NK-92 (cell line): Measurements from ENCODE around the gene MED15.
"Not testable (repeated sequence)": the region's sequence is repeated elsewhere in the genome, so short reads cannot be mapped to it uniquely, and the experiment has no call there.

ENCODE experiments used
- DNase-seq: peaks from one replicate; lab custom pipeline; 2025; ENCODE audit not compliant: unreplicated experiment; lab: John Stamatoyannopoulos, UW

The MED15 gene

GRCh38 chr22:20581503-20582170 is 74.2 kb downstream of the MED15 start:
- no peak for DNase-seq

DNA sequence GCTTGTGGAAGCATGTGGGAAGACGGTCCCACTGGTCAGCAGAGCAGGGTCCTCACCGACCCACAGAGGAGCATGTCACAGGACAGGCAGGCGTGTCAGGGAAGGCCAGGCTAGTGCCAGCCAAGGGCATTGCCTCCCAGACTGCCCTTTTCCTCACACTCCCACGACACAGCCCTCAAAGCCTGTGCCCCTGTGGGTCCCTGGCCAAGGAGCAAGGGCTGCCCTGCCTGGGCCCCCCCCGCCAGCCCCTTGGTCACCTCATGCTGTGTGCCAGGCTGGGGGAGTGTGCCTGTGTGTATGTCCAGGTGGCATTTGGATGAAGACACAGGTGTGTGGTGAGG is 74.7 kb downstream of the MED15 start:
- no peak for DNase-seq

- DNase-seq, result no peak
Observed at GRCh38 chr22:20582520-20583361, 75.3 kb downstream of the MED15 start.

GRCh38 chr22:20583471-20583922 is 76.1 kb downstream of the MED15 start:
- DNase-seq, result no peak

GRCh38 chr22:20584029-20584871 is 76.8 kb downstream of the MED15 start:
- DNase-seq, result no peak

GRCh38 chr22:20584872-20585638 is 77.6 kb downstream of the MED15 start:
- DNase-seq, result no peak

DNA sequence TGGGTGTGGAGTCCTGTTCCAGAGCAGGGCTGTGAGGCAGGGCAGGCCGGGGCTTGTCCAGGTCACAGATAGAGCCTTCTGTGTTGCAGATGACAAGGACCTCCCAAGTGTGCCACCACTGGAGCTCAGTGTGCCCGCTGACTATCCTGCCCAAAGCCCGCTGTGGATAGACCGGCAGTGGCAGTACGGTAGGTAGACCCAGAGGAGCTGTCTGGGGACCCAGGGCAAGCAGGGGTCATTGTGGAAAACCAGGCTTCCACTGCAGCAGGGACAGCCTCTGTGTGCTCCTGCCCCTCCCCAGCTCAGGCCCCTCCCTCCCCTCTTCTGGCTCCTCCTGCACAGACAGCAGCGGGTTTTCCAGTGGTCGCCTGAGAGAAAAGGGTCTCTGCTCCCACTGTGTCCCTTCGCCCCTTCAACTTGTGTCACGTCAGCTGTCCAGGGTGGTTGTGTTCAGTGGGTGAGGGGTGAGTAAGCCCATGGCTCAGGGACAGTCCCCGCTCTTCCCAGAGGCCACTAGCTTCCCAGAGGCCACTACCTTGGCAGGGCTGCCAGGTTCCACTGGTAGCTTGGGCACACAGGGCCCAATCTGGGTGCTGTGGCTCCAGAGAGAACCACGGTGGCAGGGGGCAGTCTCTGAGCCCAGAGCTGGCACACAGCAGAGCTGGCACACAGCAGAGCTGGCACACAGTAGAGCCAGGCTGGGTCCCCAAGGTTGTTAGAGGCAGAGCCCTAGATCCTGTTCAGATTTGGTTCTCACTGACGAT is 78.4 kb downstream of the MED15 start:
- DNase-seq, result no peak

DNA sequence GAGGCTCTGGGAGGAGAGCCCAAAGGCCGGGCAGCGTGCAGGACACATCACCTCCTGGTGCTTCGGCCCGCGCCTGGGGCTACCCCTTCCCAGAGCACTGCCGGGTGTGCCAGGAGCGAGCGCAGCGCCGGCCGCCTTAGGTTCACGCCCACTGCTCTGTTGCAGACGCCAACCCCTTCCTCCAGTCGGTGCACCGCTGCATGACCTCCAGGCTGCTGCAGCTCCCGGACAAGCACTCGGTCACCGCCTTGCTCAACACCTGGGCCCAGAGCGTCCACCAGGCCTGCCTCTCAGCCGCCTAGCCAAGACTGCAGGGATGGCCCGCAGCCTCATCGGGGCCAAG is 79.0 kb downstream of the MED15 start:
- DNase-seq, result no peak

GRCh38 chr22:20587206-20587958 is 80.0 kb downstream of the MED15 start:
- DNase-seq, result no peak

GRCh38 chr22:20588092-20588842 is 80.9 kb downstream of the MED15 start:
- DNase-seq, result no peak

DNA sequence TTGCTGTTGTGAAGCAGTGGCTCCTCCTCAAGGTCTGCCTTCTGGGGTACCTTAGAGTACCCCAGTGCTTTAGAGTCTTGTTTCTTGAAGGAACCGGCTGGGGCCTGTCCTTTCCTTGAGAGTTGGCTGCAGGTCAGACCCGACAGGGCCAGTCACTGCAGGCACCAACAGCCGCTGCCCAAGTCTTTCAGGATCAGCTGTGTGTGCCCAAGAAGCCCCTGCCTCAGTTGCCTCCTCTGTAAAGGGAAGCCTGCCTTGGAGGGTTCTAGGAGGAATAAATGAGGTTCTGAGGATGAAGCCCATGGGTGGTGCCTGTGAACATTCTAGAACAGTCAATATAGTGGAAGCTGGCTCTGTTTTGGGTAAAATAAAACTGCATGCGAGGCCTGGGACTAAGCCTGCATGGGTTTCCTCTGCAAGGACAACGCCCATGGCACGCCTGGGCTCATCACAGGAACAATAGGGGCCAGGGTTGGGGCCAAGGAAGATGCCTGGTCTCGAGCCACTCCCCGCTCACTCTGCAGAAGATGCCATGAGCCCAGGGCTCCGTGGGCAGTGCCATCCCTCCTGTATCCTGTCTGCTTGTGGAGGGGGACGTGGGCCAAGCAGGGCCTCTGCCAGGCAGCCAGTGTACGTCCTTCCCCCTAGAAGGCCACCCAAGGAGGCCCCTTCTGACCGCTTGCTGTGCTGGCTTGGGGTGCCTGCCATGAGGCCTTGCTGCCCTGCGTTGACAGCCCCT is 81.6 kb downstream of the MED15 start:
- no peak for DNase-seq

DNA sequence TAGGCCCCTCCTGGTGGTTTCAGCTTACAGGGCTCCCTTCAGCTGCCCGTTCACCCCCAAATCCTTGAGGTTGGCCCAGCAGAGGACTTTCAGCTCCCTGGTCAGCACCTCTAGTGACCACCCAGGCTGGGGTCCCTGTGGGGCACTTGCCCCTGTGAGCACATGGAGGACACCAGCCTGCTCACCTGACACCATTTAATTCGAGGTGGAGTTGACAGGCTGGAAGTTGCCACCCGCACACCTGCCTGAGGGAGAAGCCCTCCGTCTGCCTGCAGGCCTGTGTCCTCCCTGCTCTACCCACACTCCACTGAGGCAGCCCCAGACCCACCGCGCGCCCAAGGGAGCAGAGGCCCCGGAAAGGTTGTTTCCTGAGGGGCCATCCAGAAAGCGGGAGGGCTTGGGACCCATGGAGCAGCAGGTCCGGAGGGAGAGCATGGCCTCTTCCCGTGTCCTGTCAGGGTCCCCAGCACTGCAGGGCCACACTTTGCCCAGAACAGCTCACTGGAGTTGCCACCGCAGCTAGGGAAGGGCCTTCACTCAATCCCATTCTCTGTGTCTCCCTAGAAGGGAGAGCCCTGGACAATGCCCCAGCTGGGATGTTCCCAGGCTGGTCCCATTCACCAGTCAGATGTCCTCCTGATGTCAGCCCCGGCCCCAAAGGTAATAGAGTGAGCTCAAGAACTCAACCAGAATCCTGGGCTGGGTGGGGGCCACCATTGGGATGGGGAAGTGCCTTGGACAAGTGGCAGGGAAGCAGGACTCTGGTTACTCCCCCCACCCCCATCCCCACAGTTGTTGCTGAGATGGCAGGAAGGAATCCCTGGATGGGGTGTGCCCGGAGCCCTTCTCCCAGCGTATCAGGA is 82.4 kb downstream of the MED15 start:
- no peak for DNase-seq

- no peak for DNase-seq
Observed at GRCh38 chr22:20590477-20591294, 83.3 kb downstream of the MED15 start.

GRCh38 chr22:20591295-20591645 is 83.9 kb downstream of the MED15 start:
- DNase-seq, result no peak

GRCh38 chr22:20591660-20592310 is 84.4 kb downstream of the MED15 start:
- DNase-seq, result no peak

- not testable (repeated sequence) for DNase-seq
Observed at GRCh38 chr22:20594038-20594437, 86.6 kb downstream of the MED15 start.
